ENCODE measurements around the gene OR10A5.

The OR10A5 gene

GRCh38 chr11:6864438-6864837 is 19.0 kb downstream of the OR10A5 start:
- H3K4me2 ChIP-seq (ENCODE audit: low read length) = no peak overlapping the region
- H3K4me1 ChIP-seq = no peaks in the 10 kb centered on the region
- no peaks in the 10 kb centered on the region for H3K36me3 ChIP-seq (ENCODE audit: control insufficient read depth, insufficient read depth, low read length)
- H3K27ac ChIP-seq = no peak overlapping the region
- no peak overlapping the region for H3K4me3 ChIP-seq (ENCODE audit: low read depth, low read length)
- H3K27me3 ChIP-seq (ENCODE audit: control insufficient read depth, insufficient read depth, low read length) = no peaks in the 10 kb centered on the region
- no peak overlapping the region for H2AFZ ChIP-seq
- H3K9ac ChIP-seq = no peak overlapping the region
- H3K79me2 ChIP-seq = no peaks in the 10 kb centered on the region
- no peak for TF ChIP-seq CTCF (IDR thresholded peaks at IDR 0.05)
- H3K9me3 ChIP-seq (ENCODE audit: control insufficient read depth, low read length) = no peaks in the 10 kb centered on the region

GRCh38 chr11:6871278-6871677 is 25.8 kb downstream of the OR10A5 start:
- H3K79me2 ChIP-seq = no peaks in the 10 kb centered on the region
- no peaks in the 10 kb centered on the region for H3K4me1 ChIP-seq
- H3K9ac ChIP-seq = no peak overlapping the region
- no peak overlapping the region for H2AFZ ChIP-seq
- no peak overlapping the region for H3K27ac ChIP-seq
- no peak for TF ChIP-seq CTCF (IDR thresholded peaks at IDR 0.05)
- H3K36me3 ChIP-seq (ENCODE audit: control insufficient read depth, insufficient read depth, low read length) = no peaks in the 10 kb centered on the region
- no peaks in the 10 kb centered on the region for H3K27me3 ChIP-seq (ENCODE audit: control insufficient read depth, insufficient read depth, low read length)
- H3K9me3 ChIP-seq (ENCODE audit: control insufficient read depth, low read length) = no peaks in the 10 kb centered on the region
- H3K4me2 ChIP-seq (ENCODE audit: low read length) = no peak overlapping the region
- no peak overlapping the region for H3K4me3 ChIP-seq (ENCODE audit: low read depth, low read length)

GRCh38 chr11:6875761-6876160 is 30.3 kb downstream of the OR10A5 start:
- H3K4me1 ChIP-seq = no peaks in the 10 kb centered on the region
- TF ChIP-seq CTCF (IDR thresholded peaks at IDR 0.05) = no peak
- no peaks in the 10 kb centered on the region for H3K27me3 ChIP-seq (ENCODE audit: control insufficient read depth, insufficient read depth, low read length)
- no peaks in the 10 kb centered on the region for H3K36me3 ChIP-seq (ENCODE audit: control insufficient read depth, insufficient read depth, low read length)
- H3K9ac ChIP-seq = no peak overlapping the region
- no peak overlapping the region for H3K4me3 ChIP-seq (ENCODE audit: low read depth, low read length)
- no peaks in the 10 kb centered on the region for H3K9me3 ChIP-seq (ENCODE audit: control insufficient read depth, low read length)
- no peak overlapping the region for H3K27ac ChIP-seq
- no peak overlapping the region for H2AFZ ChIP-seq
- no peak overlapping the region for H3K4me2 ChIP-seq (ENCODE audit: low read length)
- H3K79me2 ChIP-seq = no peaks in the 10 kb centered on the region

- Histone ChIP-seq H3K27ac (no peak within 1 kb of the TSS), H2AFZ (no peak within 1 kb of the TSS), H3K9ac (no peak within 1 kb of the TSS), H3K4me3 (ENCODE audit: low read depth, low read length) (no peak within 1 kb of the TSS), H3K79me2 (no peaks in the 10 kb centered on the region), H3K4me1 (no peaks in the 10 kb centered on the region), H3K4me2 (ENCODE audit: low read length) (no peak within 1 kb of the TSS), H3K36me3 (ENCODE audit: control insufficient read depth, insufficient read depth, low read length) (no peaks in the 10 kb centered on the region), H3K27me3 (ENCODE audit: control insufficient read depth, insufficient read depth, low read length) (no peaks in the 10 kb centered on the region), H3K9me3 (ENCODE audit: control insufficient read depth, low read length) (no peaks in the 10 kb centered on the region)
- no peak for TF ChIP-seq CTCF (IDR thresholded peaks at IDR 0.05)
These were observed 30.8 kb downstream of the OR10A5 start, which contains the start of gene OR10A4 for GRCh38 chr11:6876325-6876724. TSS of gene OR10A4 (plus strand) at chr11:6876625. CDS start at chr11:6876648, 23 bp downstream.

GRCh38 chr11:6876914-6877313 is 31.4 kb downstream of the OR10A5 start:
- no peak overlapping the region for H3K9ac ChIP-seq
- no peak for TF ChIP-seq CTCF (IDR thresholded peaks at IDR 0.05)
- H3K4me2 ChIP-seq (ENCODE audit: low read length) = no peak overlapping the region
- no peaks in the 10 kb centered on the region for H3K4me1 ChIP-seq
- H3K36me3 ChIP-seq (ENCODE audit: control insufficient read depth, insufficient read depth, low read length) = no peaks in the 10 kb centered on the region
- H2AFZ ChIP-seq = no peak overlapping the region
- no peaks in the 10 kb centered on the region for H3K27me3 ChIP-seq (ENCODE audit: control insufficient read depth, insufficient read depth, low read length)
- no peak overlapping the region for H3K4me3 ChIP-seq (ENCODE audit: low read depth, low read length)
- H3K9me3 ChIP-seq (ENCODE audit: control insufficient read depth, low read length) = no peaks in the 10 kb centered on the region
- no peaks in the 10 kb centered on the region for H3K79me2 ChIP-seq
- H3K27ac ChIP-seq = no peak overlapping the region
